OCI-LY7 (cell line): Measurements from ENCODE around the gene CDK19. TPM values are rescaled to one million over a fixed set of nuclear protein-coding genes. Genes with fewer than 3 reads are reported as not detected.
"Not testable (repeated sequence)": the region's sequence is repeated elsewhere in the genome, so short reads cannot be mapped to it uniquely, and the experiment has no call there.

Source experiments
- BruUV-seq: library from RNA; stranded (reverse); fragments of 400-500 nt; replicated peaks from 2 replicates; lab custom pipeline; 2021; lab: Mats Ljungman, UMichigan
- CTCF ChIA-PET: fragments of 300-600 bp; sonication (Branson Sonifier 250); formaldehyde crosslinking; loops from one replicate; lab custom pipeline; 2022; ENCODE audit warnings: antibody characterized with exemption; ENCODE audit not compliant: unreplicated experiment; lab: Charles Lee
- POLR2A ChIA-PET: fragments of 300-600 bp; sonication (Branson Sonifier 250); formaldehyde crosslinking; loops from one replicate; lab custom pipeline; 2022; ENCODE audit warnings: antibody characterized with exemption; lab: Charles Lee
- DNase-seq: peaks from one replicate; pipeline ENCODE4 v3.0.0-alpha.2; 2015; ENCODE audit warnings: low spot score
- H2AFZ ChIP-seq: fragments of 200-600 bp; sonication (generic), shearing (Covaris generic); 2 replicates; pipeline ENCODE4 v1.6.1; 2014; ENCODE audit warnings: mild to moderate bottlenecking, antibody characterized with exemption, low read length, moderate library complexity
- H3K27ac ChIP-seq: fragments of 200-600 bp; sonication (generic); 2 replicates; pipeline ENCODE4 v1.5.1; 2014; ENCODE audit warnings: mixed run types, low read depth, mild to moderate bottlenecking, moderate library complexity, low read length, inconsistent platforms; ENCODE audit not compliant: poor library complexity, severe bottlenecking
- H3K36me3 ChIP-seq: fragments of 200-600 bp; sonication (generic); 2 replicates; pipeline ENCODE4 v1.6.1; 2014; ENCODE audit warnings: mild to moderate bottlenecking, antibody characterized with exemption, low read length, moderate library complexity, mixed read lengths; ENCODE audit not compliant: insufficient read depth
- H3K4me1 ChIP-seq: fragments of 200-600 bp; sonication (generic); 2 replicates; pipeline ENCODE4 v1.5.1; 2014; ENCODE audit warnings: mild to moderate bottlenecking, low read length; ENCODE audit not compliant: insufficient read depth, poor library complexity, severe bottlenecking
- H3K4me2 ChIP-seq: fragments of 200-600 bp; sonication (generic); 2 replicates; pipeline ENCODE4 v1.6.1; 2014; ENCODE audit warnings: mild to moderate bottlenecking, low read length
- H3K4me3 ChIP-seq: fragments of 200-600 bp; sonication (generic); 2 replicates; pipeline ENCODE4 v1.5.1; 2014; ENCODE audit warnings: mild to moderate bottlenecking, low read depth, low read length; ENCODE audit not compliant: poor library complexity, severe bottlenecking
- H3K79me2 ChIP-seq: fragments of 200-600 bp; sonication (generic); 2 replicates; pipeline ENCODE4 v1.6.1; 2016; ENCODE audit warnings: low read depth, mild to moderate bottlenecking, low read length, moderate library complexity, mixed read lengths; ENCODE audit not compliant: insufficient read depth
- H3K9me2 ChIP-seq: fragments of 200-600 bp; sonication (generic); 2 replicates; pipeline ENCODE4 v1.6.1; 2016; ENCODE audit warnings: mild to moderate bottlenecking, low read length, mixed read lengths; ENCODE audit not compliant: insufficient read depth
- H3K9me3 ChIP-seq: fragments of 200-600 bp; sonication (generic); 2 replicates; pipeline ENCODE4 v1.6.1; 2014; ENCODE audit warnings: mild to moderate bottlenecking, mixed run types, low read length, mixed read lengths
- H4K20me1 ChIP-seq: fragments of 200-600 bp; sonication (generic); 2 replicates; pipeline ENCODE4 v1.6.1; 2014; ENCODE audit warnings: mild to moderate bottlenecking, antibody characterized with exemption, low read length, moderate library complexity, mixed read lengths; ENCODE audit not compliant: insufficient read depth
- EZH2phosphoT487 ChIP-seq: fragments of 200-600 bp; sonication (generic); IDR thresholded peaks from 2 replicates; pipeline ENCODE4 v1.6.1; 2018; ENCODE audit warnings: low read depth, borderline replicate concordance, mild to moderate bottlenecking, mixed run types, antibody characterized with exemption, low read length, moderate library complexity, mixed read lengths
- intact Hi-C: fragments of 100-400 bp; cut with micrococcal nuclease; formaldehyde crosslinking; loops from one replicate; pipeline ENCODE4 v1.10.0; 2022; ENCODE audit not compliant: unreplicated experiment
- total RNA-seq, 2 experiments: library from RNA; depleted of rRNA in 1 of 2; stranded (reverse); fragments of >200 nt in 1 of 2; shearing (Covaris generic) in 1 of 2; gene quantifications; 2 replicates each; pipeline ENCODE4 v1.2.3, GENCODE V29; 2014 to 2022
- TF ChIP-seq, protein P1 (sequence below): fragments of 200-600 bp; sonication (generic); conservative IDR thresholded peaks from 2 replicates; pipeline ENCODE4 v1.5.1; 2014; ENCODE audit warnings: mild to moderate bottlenecking, antibody characterized with exemption, low read length, moderate library complexity, mixed read lengths

Gene CDK19
- total RNA-seq, 2 experiments from 2014 or later: 15.4 to 35.6 TPM

DNA sequence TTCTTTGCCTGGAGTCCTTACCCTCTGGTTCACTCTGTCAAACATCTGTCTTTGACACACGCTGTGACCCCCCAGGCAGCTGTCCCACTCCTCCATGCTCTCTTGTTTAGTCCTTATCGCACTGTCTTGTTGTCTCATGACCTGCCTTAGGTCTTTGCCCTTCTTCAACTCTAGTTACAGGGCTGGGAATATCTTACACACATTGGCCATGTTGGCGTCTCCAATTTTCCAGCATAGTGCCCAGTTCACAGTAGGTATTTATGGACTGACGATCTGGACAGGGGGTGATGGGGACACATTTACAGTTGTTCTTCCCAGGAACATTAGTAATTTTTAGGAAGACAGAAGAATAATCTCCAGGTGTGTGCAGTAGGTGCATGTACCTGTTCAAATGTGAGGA, 209.1 kb downstream of the CDK19 start:
- Histone ChIP-seq H3K79me2 (no peaks in the 10 kb centered on the region), H3K4me3 (no peak overlapping the region), H3K9me2 (no peaks in the 10 kb centered on the region), H3K4me1 (no peaks in the 10 kb centered on the region), H3K36me3 (no peaks in the 10 kb centered on the region; the same call in 1 of the 2 replicates), H4K20me1 (no peaks in the 10 kb centered on the region), H3K9me3 (no peaks in the 10 kb centered on the region), H2AFZ (no peak overlapping the region), H3K27ac (no peak overlapping the region), H3K4me2 (no peak overlapping the region)
- no TSS peak for BruUV-seq
- no peak for DNase-seq
- ChIA-PET CTCF (no interaction called here), POLR2A (no interaction called here)
- no peak for TF ChIP-seq EZH2phosphoT487
- TF ChIP-seq, protein P1, sequence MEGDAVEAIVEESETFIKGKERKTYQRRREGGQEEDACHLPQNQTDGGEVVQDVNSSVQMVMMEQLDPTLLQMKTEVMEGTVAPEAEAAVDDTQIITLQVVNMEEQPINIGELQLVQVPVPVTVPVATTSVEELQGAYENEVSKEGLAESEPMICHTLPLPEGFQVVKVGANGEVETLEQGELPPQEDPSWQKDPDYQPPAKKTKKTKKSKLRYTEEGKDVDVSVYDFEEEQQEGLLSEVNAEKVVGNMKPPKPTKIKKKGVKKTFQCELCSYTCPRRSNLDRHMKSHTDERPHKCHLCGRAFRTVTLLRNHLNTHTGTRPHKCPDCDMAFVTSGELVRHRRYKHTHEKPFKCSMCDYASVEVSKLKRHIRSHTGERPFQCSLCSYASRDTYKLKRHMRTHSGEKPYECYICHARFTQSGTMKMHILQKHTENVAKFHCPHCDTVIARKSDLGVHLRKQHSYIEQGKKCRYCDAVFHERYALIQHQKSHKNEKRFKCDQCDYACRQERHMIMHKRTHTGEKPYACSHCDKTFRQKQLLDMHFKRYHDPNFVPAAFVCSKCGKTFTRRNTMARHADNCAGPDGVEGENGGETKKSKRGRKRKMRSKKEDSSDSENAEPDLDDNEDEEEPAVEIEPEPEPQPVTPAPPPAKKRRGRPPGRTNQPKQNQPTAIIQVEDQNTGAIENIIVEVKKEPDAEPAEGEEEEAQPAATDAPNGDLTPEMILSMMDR: no peak
- intact Hi-C loops: no loop called here

DNA sequence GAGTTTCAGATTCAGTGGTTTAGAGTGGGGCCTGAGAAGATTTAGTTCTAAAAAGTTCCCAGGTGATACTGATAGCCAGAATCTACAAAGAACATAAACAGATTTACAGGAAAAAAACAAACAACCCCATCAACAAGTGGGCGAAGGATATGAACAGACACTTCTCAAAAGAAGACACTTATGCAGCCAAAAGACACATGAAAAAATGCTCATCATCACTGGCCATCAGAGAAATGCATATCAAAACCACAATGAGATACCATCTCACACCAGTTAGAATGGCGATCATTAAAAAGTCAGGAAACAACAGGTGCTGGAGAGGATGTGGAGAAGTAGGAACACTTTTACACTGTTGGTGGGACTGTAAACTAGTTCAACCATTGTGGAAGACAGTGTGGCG, 214.6 kb downstream of the CDK19 start:
- DNase-seq, CTCF ChIA-PET, H3K36me3 ChIP-seq, H3K4me2 ChIP-seq, POLR2A ChIA-PET, BruUV-seq, H4K20me1 ChIP-seq, H3K27ac ChIP-seq, H3K4me3 ChIP-seq, H2AFZ ChIP-seq, H3K4me1 ChIP-seq, H3K79me2 ChIP-seq, intact Hi-C loops, H3K9me3 ChIP-seq, H3K9me2 ChIP-seq: not testable (repeated sequence)

DNA sequence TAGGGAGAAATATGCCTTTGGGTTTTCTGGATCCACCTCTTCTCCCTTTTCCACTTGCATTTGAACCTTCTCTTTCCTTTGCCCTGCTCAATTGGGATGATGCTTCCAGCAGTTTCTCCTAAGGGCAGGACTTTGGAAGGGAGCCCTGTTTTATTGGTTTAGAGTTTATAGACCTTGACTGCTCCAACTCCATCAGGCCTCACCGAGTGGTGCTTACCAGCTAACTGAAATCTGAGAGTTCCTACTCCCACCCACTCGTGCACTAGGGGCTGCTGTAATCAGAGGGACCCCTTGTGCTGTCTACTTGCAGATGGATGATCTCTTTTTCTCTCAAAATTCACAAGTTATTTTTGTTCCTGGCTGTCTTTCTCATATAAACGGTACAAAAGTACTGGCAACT, 217.5 kb downstream of the CDK19 start:
- intact Hi-C loops: no loop called here
- ChIA-PET CTCF (no interaction called here), POLR2A (no interaction called here)
- no peaks in the 10 kb centered on the region for H3K4me1 ChIP-seq
- TF ChIP-seq, protein P1: no peak
- no peak for TF ChIP-seq EZH2phosphoT487
- H3K4me2 ChIP-seq: no peak overlapping the region
- BruUV-seq: no TSS peak
- DNase-seq: no peak
- H3K9me3 ChIP-seq: no peaks in the 10 kb centered on the region
- no peaks in the 10 kb centered on the region for H3K36me3 ChIP-seq
- H4K20me1 ChIP-seq: no peaks in the 10 kb centered on the region
- H2AFZ ChIP-seq: no peak overlapping the region
- no peak overlapping the region for H3K27ac ChIP-seq
- H3K79me2 ChIP-seq: no peaks in the 10 kb centered on the region
- H3K9me2 ChIP-seq: no peaks in the 10 kb centered on the region
- H3K4me3 ChIP-seq: no peak overlapping the region
